Thyroid gland (tissue), 4 donors: Measurements from ENCODE around the gene SPTBN1. TPM values are rescaled to one million over a fixed set of nuclear protein-coding genes. Genes with fewer than 3 reads are reported as not detected.
"Not testable (repeated sequence)": the region's sequence is repeated elsewhere in the genome, so short reads cannot be mapped to it uniquely, and the experiment has no call there.

Experiments
- DNase-seq, 2 donors: peaks; one replicate each; pipeline ENCODE4 v3.0.0-alpha.2; 2019
- H3K27ac ChIP-seq, 3 donors: fragments of 200-600 bp; sonication (generic); 1 replicate in 2 of 3; 2 replicates in 1 of 3; pipeline ENCODE4 v1.5.1; 2016 to 2019; ENCODE audit warnings: mild to moderate bottlenecking in 1 of 3, moderate library complexity in 1 of 3
- H3K27me3 ChIP-seq: fragments of 200-600 bp; sonication (generic); one replicate; pipeline ENCODE4 v1.5.1; 2019
- H3K36me3 ChIP-seq, 2 donors: fragments of 200-600 bp; sonication (generic); one replicate each; pipeline ENCODE4 v1.5.1; 2016 to 2019
- H3K4me1 ChIP-seq, 2 donors: fragments of 200-600 bp; sonication (generic); one replicate each; pipeline ENCODE4 v1.5.1; 2017 to 2019
- H3K4me3 ChIP-seq, 3 donors: fragments of 200-600 bp; sonication (generic); replicated peaks in 1 of 3; 1 replicate in 2 of 3; 2 replicates in 1 of 3; pipeline ENCODE4 v1.5.1; 2016; ENCODE audit warnings: mild to moderate bottlenecking in 1 of 3
- H3K9me3 ChIP-seq: fragments of 200-600 bp; sonication (generic); one replicate; pipeline ENCODE4 v1.5.1; 2017
- POLR2A ChIP-seq, 2 donors: fragments of 450-650 bp; IDR thresholded peaks; one replicate each; pipeline ENCODE4 v1.6.1; 2017; ENCODE audit warnings: antibody characterized with exemption in 2 of 2, mild to moderate bottlenecking in 2 of 2, moderate library complexity in 1 of 2
- WGBS, 2 donors: methylation state at CpG; one replicate each; pipeline ENCODE4 v1.1.5; 2017; 5-methylcytosine and 5-hydroxymethylcytosine counted together
- intact Hi-C: fragments of 100-400 bp; cut with DNase I; formaldehyde crosslinking; loops from one replicate; pipeline ENCODE4 v1.15.1; 2023
- total RNA-seq, 4 donors: library from RNA; depleted of rRNA; stranded (reverse); fragments of >200 nt; gene quantifications; one replicate each; pipeline ENCODE4 v1.2.3, GENCODE V29; 2016
- TF ChIP-seq, protein P1 (sequence below), 6 experiments: fragments of 200-600 bp in 3 of 6; fragments of 450-650 bp in 3 of 6; sonication (generic) in 3 of 6; IDR thresholded peaks; one replicate each; pipeline ENCODE4 v1.5.1; 2016 to 2019; ENCODE audit warnings: antibody characterized with exemption in 6 of 6, mild to moderate bottlenecking in 2 of 6, inconsistent platforms in 1 of 6, moderate library complexity in 1 of 6

SPTBN1 gene
- total RNA-seq, 4 donors from 2014 or later: 381 to 513 (median 419) TPM

DNA sequence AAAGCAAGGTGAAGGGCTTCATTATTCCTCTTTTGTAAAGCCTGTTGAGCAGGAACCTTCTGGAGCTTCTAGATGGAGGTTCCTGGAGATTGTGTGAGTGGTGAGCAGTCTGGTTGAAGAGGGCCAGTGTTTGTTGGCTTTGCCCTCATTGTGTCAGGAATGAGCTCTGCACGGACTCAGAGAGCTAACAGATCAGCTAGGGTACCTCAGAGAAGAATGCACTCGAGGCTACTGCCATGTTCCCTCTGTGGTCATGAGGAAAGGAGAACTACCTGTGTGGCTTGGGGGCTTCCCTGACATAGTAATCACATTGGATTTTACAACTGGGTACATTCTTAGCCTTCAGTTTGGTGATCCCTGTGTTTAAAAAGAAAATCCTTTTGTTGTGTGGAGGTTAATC is 46.6 kb downstream of the SPTBN1 start:
- intact Hi-C loops: no loop called here
- H3K9me3 ChIP-seq: no peaks in the 10 kb centered on the region
- H3K27ac ChIP-seq: peak overlapping the region in 2 of 3 donors; percentile 5 to 25
- no peaks in the 10 kb centered on the region for H3K36me3 ChIP-seq
- H3K4me3 ChIP-seq: no peak overlapping the region
- H3K4me1 ChIP-seq: peaks cover 49 to 86% of the 10 kb centered on the region in 2 donors
- no peak for DNase-seq
- 32 to 46% methylated on average over 2 of the region's 2 CpGs for WGBS, 2 donors
- H3K27me3 ChIP-seq: no peaks in the 10 kb centered on the region
- TF ChIP-seq, protein P1, sequence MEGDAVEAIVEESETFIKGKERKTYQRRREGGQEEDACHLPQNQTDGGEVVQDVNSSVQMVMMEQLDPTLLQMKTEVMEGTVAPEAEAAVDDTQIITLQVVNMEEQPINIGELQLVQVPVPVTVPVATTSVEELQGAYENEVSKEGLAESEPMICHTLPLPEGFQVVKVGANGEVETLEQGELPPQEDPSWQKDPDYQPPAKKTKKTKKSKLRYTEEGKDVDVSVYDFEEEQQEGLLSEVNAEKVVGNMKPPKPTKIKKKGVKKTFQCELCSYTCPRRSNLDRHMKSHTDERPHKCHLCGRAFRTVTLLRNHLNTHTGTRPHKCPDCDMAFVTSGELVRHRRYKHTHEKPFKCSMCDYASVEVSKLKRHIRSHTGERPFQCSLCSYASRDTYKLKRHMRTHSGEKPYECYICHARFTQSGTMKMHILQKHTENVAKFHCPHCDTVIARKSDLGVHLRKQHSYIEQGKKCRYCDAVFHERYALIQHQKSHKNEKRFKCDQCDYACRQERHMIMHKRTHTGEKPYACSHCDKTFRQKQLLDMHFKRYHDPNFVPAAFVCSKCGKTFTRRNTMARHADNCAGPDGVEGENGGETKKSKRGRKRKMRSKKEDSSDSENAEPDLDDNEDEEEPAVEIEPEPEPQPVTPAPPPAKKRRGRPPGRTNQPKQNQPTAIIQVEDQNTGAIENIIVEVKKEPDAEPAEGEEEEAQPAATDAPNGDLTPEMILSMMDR (IDR thresholded peaks at IDR 0.05): no peak
- TF ChIP-seq POLR2A (IDR thresholded peaks at IDR 0.05): no peak

DNA sequence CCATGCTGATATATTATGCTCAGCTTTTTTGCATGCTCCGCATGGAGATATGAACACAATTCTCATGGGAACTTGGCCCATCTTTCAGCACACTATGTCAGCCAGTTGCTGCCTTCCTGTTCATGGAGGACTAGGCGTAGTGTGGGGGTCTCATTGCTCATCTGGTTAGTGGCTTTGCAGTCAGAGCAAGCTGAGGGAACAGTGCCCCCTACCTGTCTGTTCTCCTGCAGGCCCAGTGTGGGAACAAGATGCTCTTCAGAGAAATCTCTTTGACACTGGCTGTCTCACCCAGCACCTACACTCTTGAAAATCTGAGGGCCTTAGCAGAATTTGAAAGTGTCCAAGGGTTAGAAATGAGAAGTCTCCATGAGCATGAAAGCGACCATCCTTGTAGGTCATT is 47.1 kb downstream of the SPTBN1 start:
- intact Hi-C loops: no loop called here
- Histone ChIP-seq H3K27ac (peak overlapping the region in 2 of 3 donors; percentile 5 to 25), H3K36me3 (no peaks in the 10 kb centered on the region), H3K27me3 (no peaks in the 10 kb centered on the region), H3K4me1 (peaks cover 48 to 87% of the 10 kb centered on the region in 2 donors), H3K9me3 (no peaks in the 10 kb centered on the region), H3K4me3 (no peak overlapping the region)
- 74 to 92% methylated on average over 3 of the region's 3 CpGs for WGBS, 2 donors
- DNase-seq: peak in 1 of 2 donors; percentile 21
- TF ChIP-seq, protein P1 (IDR thresholded peaks at IDR 0.05): peak in 3 of 6 experiments; percentile 19 to 45 (median 35)
- TF ChIP-seq POLR2A (IDR thresholded peaks at IDR 0.05): no peak

DNA sequence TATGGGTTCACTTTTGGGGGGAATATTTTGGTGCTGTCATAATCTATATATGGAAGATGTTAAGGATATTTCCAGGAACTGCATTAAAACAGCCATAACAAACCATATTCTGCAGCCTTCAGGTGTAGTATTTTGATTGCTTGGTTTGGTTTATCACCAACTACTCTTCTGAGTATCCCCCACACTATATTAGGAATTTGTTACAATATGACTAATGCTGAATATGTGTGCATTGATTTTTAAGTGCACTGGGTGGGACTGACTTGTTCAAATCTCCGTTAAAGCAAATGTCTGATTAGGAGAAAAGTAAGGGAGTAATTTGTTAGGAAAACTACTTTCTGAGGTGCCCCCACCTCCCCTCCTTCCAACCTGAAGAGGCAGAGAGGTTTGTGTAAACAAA is 47.7 kb downstream of the SPTBN1 start:
- no peaks in the 10 kb centered on the region for H3K36me3 ChIP-seq
- no peak overlapping the region for H3K4me3 ChIP-seq
- peak overlapping the region in 2 of 3 donors; percentile 15 to 24 for H3K27ac ChIP-seq
- intact Hi-C loops: no loop called here
- DNase-seq: no peak
- TF ChIP-seq POLR2A (IDR thresholded peaks at IDR 0.05): no peak
- TF ChIP-seq, protein P1 (IDR thresholded peaks at IDR 0.05): no peak
- peaks cover 43 to 85% of the 10 kb centered on the region in 2 donors for H3K4me1 ChIP-seq
- WGBS, 2 donors: 27 to 32% methylated on average over 1 of the region's 1 CpG
- no peaks in the 10 kb centered on the region for H3K9me3 ChIP-seq
- H3K27me3 ChIP-seq: no peaks in the 10 kb centered on the region

DNA sequence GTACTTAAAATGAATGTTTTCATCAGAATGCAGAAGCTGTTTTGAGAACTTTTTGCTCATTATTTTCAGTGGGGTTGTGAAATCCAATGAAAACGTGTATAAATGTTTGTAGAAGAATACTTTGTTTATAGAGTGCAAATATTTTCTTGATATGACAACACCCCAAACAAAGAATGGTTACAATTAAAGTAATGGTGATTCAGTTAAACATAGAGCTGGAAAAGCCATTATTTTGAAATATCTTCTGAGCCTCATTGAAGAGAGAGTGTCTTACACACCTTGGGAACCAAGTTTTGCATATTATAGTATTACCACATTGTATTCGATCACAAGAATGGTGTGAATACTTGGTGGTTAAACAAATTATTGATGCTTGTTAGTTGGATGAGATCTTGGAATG is 48.7 kb downstream of the SPTBN1 start:
- H3K36me3 ChIP-seq: no peaks in the 10 kb centered on the region
- intact Hi-C loops: no loop called here
- WGBS, 2 donors: 45 to 47% methylated on average over 2 of the region's 2 CpGs
- H3K27ac ChIP-seq: no peak overlapping the region
- H3K4me1 ChIP-seq: peaks cover 38 to 77% of the 10 kb centered on the region in 2 donors
- H3K9me3 ChIP-seq: no peaks in the 10 kb centered on the region
- TF ChIP-seq, protein P1 (IDR thresholded peaks at IDR 0.05): no peak
- TF ChIP-seq POLR2A (IDR thresholded peaks at IDR 0.05): no peak
- no peaks in the 10 kb centered on the region for H3K27me3 ChIP-seq
- no peak for DNase-seq
- H3K4me3 ChIP-seq: no peak overlapping the region

DNA sequence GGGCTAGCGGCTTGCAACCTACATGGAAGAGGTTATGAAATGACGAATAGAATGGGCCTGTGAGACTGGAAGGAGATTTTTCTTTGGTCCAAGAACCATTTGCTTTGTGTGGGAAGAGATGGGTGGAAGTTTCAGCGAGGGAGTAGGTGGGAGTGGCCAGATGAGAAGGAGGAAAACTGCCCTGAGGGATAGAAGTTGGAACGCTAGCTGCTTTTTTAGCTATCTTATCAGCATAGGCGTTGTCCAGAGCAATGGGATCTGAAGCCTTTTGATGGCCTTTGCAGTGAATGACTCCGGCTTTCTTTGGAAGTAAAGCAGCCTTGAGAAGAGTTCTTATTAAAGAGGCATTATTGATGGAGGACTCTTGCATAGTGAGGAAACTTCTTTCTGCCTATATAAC is 52.4 kb downstream of the SPTBN1 start:
- DNase-seq: no peak
- Histone ChIP-seq H3K36me3 (no peaks in the 10 kb centered on the region), H3K27me3 (no peaks in the 10 kb centered on the region), H3K4me3 (no peak overlapping the region), H3K4me1 (peaks cover 26 to 57% of the 10 kb centered on the region in 2 donors), H3K27ac (no peak overlapping the region), H3K9me3 (no peaks in the 10 kb centered on the region)
- 71 to 79% methylated on average over 6 of the region's 6 CpGs for WGBS, 2 donors
- TF ChIP-seq, protein P1 (IDR thresholded peaks at IDR 0.05): no peak
- TF ChIP-seq POLR2A (IDR thresholded peaks at IDR 0.05): no peak
- intact Hi-C loops: no loop called here

DNA sequence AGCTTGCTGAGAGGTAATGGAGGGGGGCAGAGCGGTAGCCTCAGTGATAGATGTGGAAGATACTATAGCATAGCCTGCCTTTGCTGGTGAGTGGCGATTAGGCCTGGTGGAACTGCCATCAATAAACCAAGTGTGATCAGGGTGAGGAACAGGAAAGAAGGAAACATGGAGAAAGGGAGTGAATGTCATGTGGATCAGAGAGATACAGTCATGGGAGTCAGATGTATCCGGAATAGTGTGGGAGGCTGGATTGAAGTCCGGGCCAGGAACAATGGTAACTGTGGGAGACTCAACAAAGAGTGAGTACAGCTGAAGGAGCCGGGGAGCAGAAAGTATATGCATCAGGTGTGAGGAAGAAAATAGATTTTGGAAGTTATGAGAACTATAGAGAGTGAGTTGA is 52.9 kb downstream of the SPTBN1 start:
- Histone ChIP-seq H3K27ac (peak overlapping the region in 1 of 3 donors; percentile 43), H3K4me1 (peaks cover 21 to 54% of the 10 kb centered on the region in 2 donors)
- DNase-seq, H3K36me3 ChIP-seq, H3K4me3 ChIP-seq, H3K27me3 ChIP-seq, intact Hi-C loops, H3K9me3 ChIP-seq: not testable (repeated sequence)
- 85 to 94% methylated on average over 5 of the region's 5 CpGs for WGBS, 2 donors
